NCI-H2029 (cell line): ENCODE results near the gene DNAJC8.

Experiments used
- DNase-seq: peaks from one replicate; lab custom pipeline; 2025; lab: John Stamatoyannopoulos, UW

The DNAJC8 gene

GRCh38 chr1:28199328-28200233 lies 33.2 kb downstream of the DNAJC8 start:
- no peak for DNase-seq

- DNase-seq = no peak
Measured at GRCh38 chr1:28197682-28198415, 35.0 kb downstream of the DNAJC8 start.

- DNase-seq = no peak
Measured at GRCh38 chr1:28196330-28196729, 36.5 kb downstream of the DNAJC8 start.

- no peak for DNase-seq
Measured at GRCh38 chr1:28195780-28196179, 37.0 kb downstream of the DNAJC8 start.

- no peak for DNase-seq
Measured at GRCh38 chr1:28194326-28195035, 38.3 kb downstream of the DNAJC8 start.

GRCh38 chr1:28193701-28194161 lies 39.1 kb downstream of the DNAJC8 start:
- DNase-seq = no peak

- no peak for DNase-seq
Measured at GRCh38 chr1:28190996-28191645, 41.7 kb downstream of the DNAJC8 start.

GRCh38 chr1:28190337-28190979 lies 42.4 kb downstream of the DNAJC8 start:
- DNase-seq = no peak

GRCh38 chr1:28185071-28185470 lies 47.8 kb downstream of the DNAJC8 start:
- DNase-seq = no peak

GRCh38 chr1:28180306-28181305 lies 52.2 kb downstream of the DNAJC8 start:
- DNase-seq = no peak

GRCh38 chr1:28178690-28179485 lies 53.9 kb downstream of the DNAJC8 start:
- DNase-seq = no peak

- no peak for DNase-seq
Measured at GRCh38 chr1:28176492-28177470, 56.0 kb downstream of the DNAJC8 start, which contains the start of gene PTAFR. TSS of gene PTAFR (minus strand) at chr1:28176690. CDS start at chr1:28151021, 25,669 bp downstream.

- no peak for DNase-seq
Measured at GRCh38 chr1:28175955-28176485, 56.8 kb downstream of the DNAJC8 start.

- DNase-seq = no peak
Measured at GRCh38 chr1:28173980-28174297, 58.9 kb downstream of the DNAJC8 start.

GRCh38 chr1:28173151-28173979 lies 59.5 kb downstream of the DNAJC8 start:
- no peak for DNase-seq

- DNase-seq = no peak
Measured at GRCh38 chr1:28172713-28173150, 60.1 kb downstream of the DNAJC8 start.

GRCh38 chr1:28171246-28171645 lies 61.6 kb downstream of the DNAJC8 start:
- DNase-seq = no peak
